Activated T-cell treated with anti-CD3 and anti-CD28 coated beads, Interleukin-2, amount 50 U/mL, for 72 hours (primary cell): ENCODE measurements around the gene PDZRN4. TPM values are rescaled to one million over a fixed set of nuclear protein-coding genes. Genes with fewer than 3 reads are reported as not detected.
"Not testable (repeated sequence)": the region's sequence is repeated elsewhere in the genome, so short reads cannot be mapped to it uniquely, and the experiment has no call there.

ENCODE experiments used
- ATAC-seq, 2 donors: fragments of 150-1000 bp; cut with Tn5 transposase; replicated peaks in 1 of 2; 2 replicates each; pipeline ENCODE4 v1.10.0; 2021; ENCODE audit warnings: moderate library complexity in 2 of 2, mild to moderate bottlenecking in 1 of 2
- DNase-seq, 2 donors: peaks; one replicate each; pipeline ENCODE4 v3.0.0; 2021 to 2022; ENCODE audit warnings: mixed read lengths in 1 of 2
- H3K27ac Mint-ChIP-seq: one replicate; pipeline ENCODE4 v1.8.0; 2022; ENCODE audit warnings: mild to moderate bottlenecking, moderate library complexity, mixed read lengths
- H3K27me3 Mint-ChIP-seq: one replicate; pipeline ENCODE4 v1.8.0; 2022; ENCODE audit warnings: low read depth, mixed read lengths
- H3K36me3 Mint-ChIP-seq, 2 donors: one replicate each; pipeline ENCODE4 v1.8.0; 2022; ENCODE audit warnings: mixed read lengths in 2 of 2, mild to moderate bottlenecking in 1 of 2; ENCODE audit not compliant: insufficient read depth in 2 of 2
- H3K4me1 Mint-ChIP-seq: one replicate; pipeline ENCODE4 v1.8.0; 2022; ENCODE audit warnings: low read depth, mixed read lengths
- H3K4me3 Mint-ChIP-seq, 2 donors: one replicate each; pipeline ENCODE4 v1.8.0; 2022; ENCODE audit warnings: mild to moderate bottlenecking in 2 of 2, mixed read lengths in 2 of 2, moderate library complexity in 2 of 2
- H3K9me3 Mint-ChIP-seq, 2 donors: one replicate each; pipeline ENCODE4 v1.8.0; 2022; ENCODE audit warnings: mixed read lengths in 2 of 2
- total RNA-seq, 2 donors: library from RNA; stranded (reverse); gene quantifications; one replicate each; pipeline ENCODE4 v1.2.3, GENCODE V29; 2022

The PDZRN4 gene
- total RNA-seq, 2 donors from 2014 or later, result not detected

GRCh38 chr12:41606468-41607445 lies 418.6 kb downstream of the PDZRN4 start:
- Mint-ChIP-seq H3K36me3 (no peaks in the 10 kb centered on the region), H3K4me1 (no peaks in the 10 kb centered on the region), H3K9me3 (no peaks in the 10 kb centered on the region), H3K27me3 (no peaks in the 10 kb centered on the region), H3K27ac (no peak overlapping the region), H3K4me3 (no peak overlapping the region)
- ATAC-seq, result no peak
- DNase-seq, result no peak

- H3K36me3 Mint-ChIP-seq, result no peaks in the 10 kb centered on the region
- DNase-seq, result no peak
- H3K4me3 Mint-ChIP-seq, result no peak overlapping the region
- H3K9me3 Mint-ChIP-seq, result no peaks in the 10 kb centered on the region
- H3K27me3 Mint-ChIP-seq, result no peaks in the 10 kb centered on the region
- ATAC-seq, result no peak
- no peaks in the 10 kb centered on the region for H3K4me1 Mint-ChIP-seq
- H3K27ac Mint-ChIP-seq, result no peak overlapping the region
These were observed 424.9 kb downstream of the PDZRN4 start for GRCh38 chr12:41612892-41613557.

GRCh38 chr12:41615174-41615573 lies 427.1 kb downstream of the PDZRN4 start:
- H3K4me3 Mint-ChIP-seq, DNase-seq, H3K27me3 Mint-ChIP-seq, H3K4me1 Mint-ChIP-seq, H3K9me3 Mint-ChIP-seq, H3K27ac Mint-ChIP-seq, H3K36me3 Mint-ChIP-seq, ATAC-seq: not testable (repeated sequence)

- DNase-seq (no peak), ATAC-seq (no peak)
- H3K27ac Mint-ChIP-seq, result no peak overlapping the region
- H3K4me1 Mint-ChIP-seq, result no peaks in the 10 kb centered on the region
- no peaks in the 10 kb centered on the region for H3K36me3 Mint-ChIP-seq
- no peaks in the 10 kb centered on the region for H3K27me3 Mint-ChIP-seq
- H3K9me3 Mint-ChIP-seq, result peaks cover 0 to 1% of the 10 kb centered on the region in 2 donors
- no peak overlapping the region for H3K4me3 Mint-ChIP-seq
These were observed 431.6 kb downstream of the PDZRN4 start for GRCh38 chr12:41619705-41620104.

- no peaks in the 10 kb centered on the region for H3K27me3 Mint-ChIP-seq
- H3K4me1 Mint-ChIP-seq, result no peaks in the 10 kb centered on the region
- DNase-seq (no peak), ATAC-seq (no peak)
- no peaks in the 10 kb centered on the region for H3K36me3 Mint-ChIP-seq
- peaks cover 0 to 1% of the 10 kb centered on the region in 2 donors for H3K9me3 Mint-ChIP-seq
- H3K4me3 Mint-ChIP-seq, result no peak overlapping the region
- no peak overlapping the region for H3K27ac Mint-ChIP-seq
These were observed 433.2 kb downstream of the PDZRN4 start for GRCh38 chr12:41621291-41621690.
